Posterior vena cava (tissue), 2 donors: ENCODE data around the gene CHDH. TPM values are rescaled to one million over a fixed set of nuclear protein-coding genes. Genes with fewer than 3 reads are reported as not detected.

Experiments used
- DNase-seq: peaks from one replicate; pipeline ENCODE4 v3.0.0-alpha.2; 2020; ENCODE audit warnings: low spot score
- intact Hi-C, 2 donors: fragments of 100-400 bp; cut with DNase I; formaldehyde crosslinking; loops; one replicate each; pipeline versions ENCODE4 v1.14.1 to v1.14.2; 2022 to 2023
- total RNA-seq, 2 donors: library from RNA; stranded (reverse); fragmentation: NEBNext Ultra II Directional; extraction: Animal tissue kit (Norgen Biotek cat#: 25700); gene quantifications; one replicate each; pipeline ENCODE4 v1.2.1, GENCODE V29; 2021
- donor health status: DM: yes; HTN: yes; CAD: no.
- donor health status: DM: yes; HTN: yes; CAD: no.

CHDH gene
- total RNA-seq, 2 donors from 2014 or later, result 2.0 to 3.7 TPM

GRCh38 chr3:53800041-53800906 is 45.9 kb downstream of the CHDH start:
- intact Hi-C loops, result no loop called here

DNA sequence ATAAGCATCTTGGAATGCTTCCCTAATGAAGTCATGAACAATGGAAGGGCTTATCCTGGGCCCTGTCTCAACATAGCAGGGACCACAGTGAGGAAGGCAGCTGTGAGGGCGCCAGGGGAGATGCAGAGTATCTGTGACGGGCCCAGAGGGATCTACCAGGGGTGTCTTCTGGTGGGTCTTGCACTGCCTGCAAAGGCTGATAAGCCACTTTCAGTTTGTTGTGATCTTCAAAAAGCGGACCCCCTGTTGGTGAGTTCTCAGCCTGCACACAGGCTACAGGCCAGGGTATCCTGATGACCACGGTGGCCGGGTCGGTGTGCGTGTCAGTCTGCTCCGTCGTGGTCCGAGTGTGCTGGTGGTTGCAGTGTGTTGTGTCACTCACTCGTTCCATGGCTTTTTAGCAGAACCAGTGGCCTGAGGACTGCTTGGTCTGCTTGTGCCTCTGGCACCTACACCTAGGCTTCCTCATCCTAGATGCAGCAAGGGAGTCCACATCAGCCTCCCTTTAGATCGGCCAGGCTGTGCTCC is 46.8 kb downstream of the CHDH start:
- intact Hi-C loops, result no loop called here
- DNase-seq, result no peak

More at GRCh38 chr3:53800041-53800906, 45.9 kb downstream of the CHDH start:
- DNase-seq, result no peak

GRCh38 chr3:53798144-53798543 is 48.1 kb downstream of the CHDH start:
- no peak for DNase-seq
- intact Hi-C loops, result no loop called here

DNA sequence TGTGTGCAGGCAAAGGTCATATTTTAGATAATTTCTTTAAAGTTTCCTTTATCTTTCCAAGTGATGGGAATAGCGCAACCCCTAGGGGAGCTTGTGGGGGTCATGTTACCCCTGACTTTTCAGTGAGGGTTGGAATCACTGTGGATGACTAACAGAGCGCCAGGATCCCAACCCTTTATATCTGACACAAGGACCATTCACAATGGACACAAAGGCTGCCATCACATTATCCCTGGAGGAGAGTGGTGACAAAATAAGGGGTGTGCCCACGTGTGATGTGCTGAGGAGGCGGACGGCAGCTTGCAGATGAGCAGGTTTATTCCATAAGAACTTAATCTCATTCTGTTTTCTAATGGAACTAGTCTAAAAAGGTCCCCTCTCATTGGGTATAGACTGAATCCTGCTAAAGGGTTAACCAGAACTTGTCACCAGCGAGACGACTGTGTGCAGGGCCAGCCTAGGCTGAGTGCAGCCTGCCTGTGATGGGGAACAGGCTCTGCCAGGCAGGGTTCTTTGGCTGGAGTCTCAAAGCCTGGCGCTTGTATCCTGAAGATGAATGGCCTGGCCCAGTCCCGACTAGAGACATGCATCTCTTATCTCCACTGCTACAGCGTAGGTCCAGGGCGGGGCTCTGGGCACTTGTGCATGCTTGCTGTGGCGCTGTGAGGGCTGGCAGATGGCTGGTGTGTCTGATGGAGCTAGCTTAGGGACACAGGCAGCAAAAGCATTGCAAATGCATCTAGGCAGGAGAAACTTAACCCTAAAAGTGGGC is 50.2 kb downstream of the CHDH start:
- no peak for DNase-seq
- intact Hi-C loops, result no loop called here

DNA sequence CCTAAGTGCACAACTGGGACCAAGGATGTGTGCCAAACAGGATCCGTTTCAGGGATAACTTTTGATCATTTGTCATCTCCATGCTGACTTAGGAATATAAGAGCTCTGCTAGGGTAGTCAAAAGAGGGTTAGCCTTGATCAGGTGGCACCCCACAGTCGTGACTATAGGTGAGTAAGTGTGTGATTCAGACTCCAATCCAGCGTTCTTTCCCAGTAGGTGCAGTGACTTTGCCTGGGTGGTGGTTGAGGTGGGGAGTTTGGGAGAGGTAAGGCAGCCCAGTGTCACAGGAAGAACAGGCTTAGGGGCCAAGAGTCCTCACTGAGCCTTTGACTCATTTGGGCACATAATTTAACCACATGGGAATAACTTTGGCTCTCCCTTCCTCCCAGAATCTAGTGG is 51.0 kb downstream of the CHDH start:
- intact Hi-C loops, result no loop called here

GRCh38 chr3:53794597-53794996 is 51.6 kb downstream of the CHDH start:
- intact Hi-C loops, result no loop called here

More for the DNA sequence above, 51.0 kb downstream of the CHDH start:
- DNase-seq, result no peak

GRCh38 chr3:53792866-53793265 is 53.4 kb downstream of the CHDH start:
- DNase-seq, result no peak
- intact Hi-C loops, result no loop called here

More at GRCh38 chr3:53794597-53794996, 51.6 kb downstream of the CHDH start:
- DNase-seq, result no peak

DNA sequence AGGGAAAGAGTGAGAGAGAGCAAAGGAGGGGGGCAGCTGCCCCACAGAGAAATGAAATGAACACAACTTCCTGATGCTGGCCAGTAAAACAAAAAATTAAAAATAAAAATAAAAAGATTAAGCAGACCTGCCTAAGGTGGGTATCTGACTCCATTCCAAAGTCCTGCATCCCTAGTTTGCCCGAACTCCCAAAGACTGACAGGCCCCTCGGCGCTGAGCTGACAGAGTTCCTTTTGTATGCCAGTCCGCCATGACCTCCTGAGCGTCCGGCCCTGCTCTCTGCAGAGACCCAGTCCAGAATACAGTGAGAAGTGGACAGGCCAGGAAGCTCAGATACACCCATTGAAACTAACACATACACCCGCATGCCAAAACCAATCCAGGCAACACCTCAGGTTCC is 54.9 kb downstream of the CHDH start:
- intact Hi-C loops, result no loop called here
- DNase-seq, result no peak

GRCh38 chr3:53790470-53790869 is 55.7 kb downstream of the CHDH start:
- intact Hi-C loops, result no loop called here

DNA sequence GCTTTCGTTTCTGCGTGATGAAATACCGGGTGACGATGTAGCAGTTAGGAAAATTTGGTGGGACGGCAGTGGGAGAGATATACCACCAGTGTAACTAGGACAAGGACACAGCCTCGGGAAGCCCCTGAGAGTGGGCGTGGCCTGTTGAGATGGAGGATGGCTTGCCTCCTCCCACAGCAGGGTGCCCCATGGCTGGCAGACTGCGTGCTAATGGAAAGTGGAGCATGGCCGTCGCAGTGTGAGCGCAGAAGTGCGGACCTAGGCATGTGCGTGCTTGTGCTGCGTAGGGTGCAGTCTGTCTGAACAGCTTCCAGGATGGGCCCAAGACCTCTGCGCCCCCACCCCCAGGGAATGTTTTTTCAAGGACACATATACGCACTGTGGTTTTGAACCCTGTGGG is 56.8 kb downstream of the CHDH start:
- no peak for DNase-seq
- intact Hi-C loops, result no loop called here

More at GRCh38 chr3:53790470-53790869, 55.7 kb downstream of the CHDH start:
- DNase-seq, result no peak

DNA sequence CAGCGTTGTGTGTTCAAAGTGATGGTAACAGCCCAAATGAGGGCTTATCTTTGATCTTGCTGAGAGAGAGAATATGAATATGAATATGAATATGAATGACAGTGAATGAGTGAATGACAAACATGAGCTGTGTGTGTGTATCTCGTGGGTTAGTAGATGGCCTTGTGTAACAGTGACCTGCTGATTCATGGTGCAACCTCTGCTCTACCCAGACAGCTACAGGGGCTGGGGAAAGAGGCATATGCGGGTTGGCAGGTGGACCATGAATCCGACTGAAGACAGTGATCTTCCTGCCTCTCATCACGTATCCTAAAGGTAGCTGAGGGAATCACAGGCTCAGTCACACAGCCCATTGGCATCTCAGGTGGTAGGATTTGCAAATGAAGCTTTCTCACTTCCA is 58.2 kb downstream of the CHDH start:
- intact Hi-C loops, result no loop called here
- DNase-seq, result no peak

- intact Hi-C loops, result no loop called here
These were observed 59.2 kb downstream of the CHDH start for GRCh38 chr3:53787016-53787415.

DNA sequence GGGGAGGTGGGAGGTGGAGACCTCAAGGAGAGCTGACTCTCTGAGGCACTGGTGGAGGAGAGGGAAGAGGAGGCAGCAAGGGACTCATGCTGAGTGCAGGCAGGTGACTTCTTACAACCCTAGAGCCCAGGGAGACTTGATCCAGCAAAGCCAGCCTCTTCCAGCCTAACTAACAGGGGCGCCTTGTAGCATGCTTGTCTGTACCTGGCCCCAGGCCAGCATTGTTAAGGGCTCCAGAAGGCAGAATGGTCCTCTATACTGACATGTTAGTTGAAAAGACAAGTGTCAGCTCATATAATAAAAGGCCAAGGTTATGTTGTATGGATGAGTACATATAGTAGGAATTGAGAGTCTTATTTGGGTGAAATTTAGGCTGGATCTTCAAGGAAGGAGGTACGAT is 65.4 kb downstream of the CHDH start:
- intact Hi-C loops, result no loop called here
- no peak for DNase-seq

More at GRCh38 chr3:53787016-53787415, 59.2 kb downstream of the CHDH start:
- DNase-seq, result no peak

- no peak for DNase-seq
- intact Hi-C loops, result no loop called here
These were observed 66.0 kb downstream of the CHDH start for GRCh38 chr3:53780171-53780570.

- no peak for DNase-seq
These were observed 68.1 kb downstream of the CHDH start for GRCh38 chr3:53778153-53778552.

DNA sequence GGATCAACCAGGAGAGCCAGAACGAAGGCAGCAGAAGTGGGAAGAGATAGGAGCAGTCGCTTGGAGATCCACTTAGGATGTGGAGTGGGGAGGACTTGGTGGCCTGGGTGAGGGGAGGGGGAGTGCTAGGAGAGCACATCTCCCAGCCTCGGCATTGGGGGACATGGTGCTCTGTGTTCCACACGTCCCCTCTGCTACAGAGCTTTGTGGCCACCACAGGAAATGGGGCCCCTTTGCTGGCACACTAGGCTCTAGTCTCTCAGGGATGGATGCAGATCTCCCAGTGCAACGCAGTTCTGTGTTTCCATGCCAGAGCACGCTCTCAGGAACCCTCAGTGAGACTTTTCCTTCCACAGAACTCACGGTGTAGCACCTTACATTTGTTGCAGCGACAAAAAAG is 68.8 kb downstream of the CHDH start:
- intact Hi-C loops, result no loop called here
- DNase-seq, result no peak

More at GRCh38 chr3:53778153-53778552, 68.1 kb downstream of the CHDH start:
- intact Hi-C loops, result no loop called here

GRCh38 chr3:53776494-53777101 is 69.6 kb downstream of the CHDH start:
- intact Hi-C loops, result no loop called here
- DNase-seq, result no peak

GRCh38 chr3:53775834-53776251 is 70.4 kb downstream of the CHDH start:
- intact Hi-C loops, result no loop called here
- no peak for DNase-seq

GRCh38 chr3:53775018-53775417 is 71.2 kb downstream of the CHDH start:
- no peak for DNase-seq
- intact Hi-C loops, result no loop called here

GRCh38 chr3:53774414-53774813 is 71.8 kb downstream of the CHDH start:
- intact Hi-C loops, result loop anchor here in 1 of 2 donors (5.0 kb wide), 1 partner anchor 297 kb away; no protein-coding TSS in a partner anchor
- DNase-seq, result no peak
